GM19035 (cell line): ENCODE results near the gene NAA25.
"Not testable (repeated sequence)": the region's sequence is repeated elsewhere in the genome, so short reads cannot be mapped to it uniquely, and the experiment has no call there.

Experiments
- ATAC-seq: cut with Tn5 transposase; IDR thresholded peaks from one replicate; pipeline ENCODE4 v1.9.1; 2021; ENCODE audit not compliant: unreplicated experiment

The NAA25 gene

DNA sequence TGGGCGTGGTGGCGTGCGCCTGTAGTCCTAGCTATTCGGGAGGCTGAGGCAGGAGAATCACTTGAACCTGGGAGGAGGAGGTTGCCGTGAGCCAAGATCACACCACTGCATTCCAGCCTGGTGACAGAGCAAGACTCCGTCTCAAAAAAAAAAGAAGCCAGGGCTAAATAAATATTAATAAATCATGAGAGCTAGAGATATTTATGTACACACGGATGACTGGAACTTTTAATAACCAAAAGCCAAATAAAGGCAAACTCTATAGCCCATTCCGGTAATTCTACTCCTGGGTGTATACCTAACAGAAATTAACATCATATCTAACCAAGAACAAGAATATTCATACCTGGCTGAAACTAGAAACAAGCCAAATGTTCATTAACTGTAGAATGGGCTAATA lies 9.1 kb upstream of the NAA25 start:
- no peak for ATAC-seq

DNA sequence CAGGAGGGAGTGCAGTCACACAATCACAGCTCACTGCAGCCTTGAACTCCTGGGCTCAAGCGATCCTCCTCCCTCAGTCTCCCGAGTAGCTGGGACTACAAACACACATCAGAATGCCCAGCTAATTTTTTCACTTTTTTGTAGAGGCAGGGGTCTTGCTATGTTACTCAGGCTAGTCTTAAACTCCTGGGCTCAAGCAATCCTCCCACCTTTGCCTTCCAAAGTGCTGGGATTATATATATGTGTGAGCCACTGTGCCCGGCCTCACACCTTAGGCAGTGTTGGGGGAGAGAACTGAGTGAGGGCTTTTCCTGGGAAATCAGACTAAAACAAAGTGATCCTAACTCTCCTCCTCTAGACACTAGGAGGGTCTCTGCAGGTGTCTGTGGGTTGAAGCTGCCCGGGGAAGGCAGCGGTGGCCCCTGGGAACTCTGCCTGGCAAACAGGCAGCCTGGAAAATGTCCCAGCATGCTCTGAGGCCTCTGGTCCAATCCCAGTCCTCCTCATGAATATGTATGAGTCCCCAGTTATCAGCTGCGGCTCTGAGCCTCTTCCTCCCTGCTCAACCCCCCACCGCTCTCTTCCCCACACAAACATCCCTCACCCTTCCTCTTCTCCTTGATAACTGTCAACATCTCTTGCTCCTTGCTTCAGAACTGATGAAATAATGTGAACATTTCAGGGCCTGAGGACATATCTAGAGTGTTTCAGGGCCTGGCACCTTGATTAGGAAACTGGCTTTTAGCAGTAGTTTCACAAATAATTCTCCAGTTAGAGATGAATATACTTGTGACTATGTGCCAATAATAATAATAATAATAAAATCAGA lies 7.9 kb upstream of the NAA25 start:
- ATAC-seq, result no peak

DNA sequence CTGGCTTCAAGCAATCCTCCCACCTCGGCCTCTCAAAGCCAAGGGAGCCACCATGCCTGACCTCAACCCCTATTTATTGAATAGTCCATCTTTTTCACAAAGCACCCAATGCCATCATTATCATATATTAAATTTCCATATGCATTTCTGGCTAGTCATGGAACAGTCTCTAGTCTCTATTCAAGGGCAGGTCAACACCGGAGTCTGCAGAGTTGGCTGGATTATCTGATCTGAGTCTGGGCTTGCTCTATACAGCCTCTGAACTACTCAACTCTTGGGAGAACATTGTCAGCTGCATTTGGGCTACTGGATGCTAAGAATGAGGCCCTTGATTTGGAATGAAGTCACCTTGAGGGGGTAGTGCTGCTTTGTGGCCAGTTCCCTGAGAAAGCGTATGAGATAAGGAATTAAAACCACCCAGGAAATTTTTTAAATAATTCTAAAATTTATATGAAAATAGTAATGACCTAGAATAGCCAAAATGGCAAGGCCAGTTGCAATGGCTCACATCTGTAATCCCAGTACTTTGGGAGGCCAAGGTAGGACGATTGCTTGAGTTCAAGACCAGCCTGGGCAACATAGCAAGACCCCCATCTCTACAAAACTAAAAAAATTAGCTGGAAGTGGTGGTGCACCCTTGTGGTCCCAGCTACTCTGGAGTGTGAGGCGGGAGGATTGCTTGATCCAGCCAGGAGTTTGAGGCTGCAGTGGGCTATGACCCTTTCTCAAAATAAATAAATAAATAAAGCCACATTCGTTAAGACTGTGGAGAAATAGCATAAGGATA lies 6.9 kb upstream of the NAA25 start:
- ATAC-seq, result no peak

DNA sequence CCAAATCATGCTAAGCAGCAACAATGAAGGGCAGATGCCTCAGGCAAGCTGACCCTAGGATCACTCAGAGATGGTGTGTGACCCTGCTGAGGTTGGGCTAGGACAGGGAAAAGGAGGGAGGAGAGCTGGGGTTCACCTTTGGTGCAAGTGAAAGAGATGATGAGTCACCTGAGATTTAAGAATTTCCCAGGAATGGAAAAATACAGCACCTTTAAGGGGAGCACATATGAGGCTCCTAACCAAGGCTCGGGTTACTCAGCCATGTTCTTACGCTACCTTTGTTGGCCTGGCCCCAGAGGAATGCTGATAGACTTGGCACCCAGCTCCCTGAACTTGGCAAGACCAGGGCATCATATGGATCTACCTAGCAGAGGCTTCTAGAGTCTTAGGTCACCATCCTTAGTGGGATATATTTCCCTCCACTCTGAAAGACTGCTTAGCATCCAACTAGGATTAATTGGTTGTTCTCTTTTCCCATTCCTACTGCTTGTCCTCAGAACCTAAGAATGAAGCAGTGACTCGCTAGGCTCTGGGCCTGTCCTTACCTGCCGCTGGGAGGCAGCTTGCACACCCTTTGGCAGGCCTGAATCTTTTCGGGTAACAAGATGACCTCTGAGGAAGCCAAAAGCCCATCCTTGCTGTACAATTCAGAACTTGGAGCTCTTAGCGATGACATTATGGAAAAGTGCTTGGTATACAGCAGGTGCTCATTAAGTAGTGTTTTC lies 4.0 kb upstream of the NAA25 start:
- ATAC-seq, result no peak

- no peak for ATAC-seq
These were observed 3.3 kb upstream of the NAA25 start for GRCh38 chr12:112111931-112112330.

DNA sequence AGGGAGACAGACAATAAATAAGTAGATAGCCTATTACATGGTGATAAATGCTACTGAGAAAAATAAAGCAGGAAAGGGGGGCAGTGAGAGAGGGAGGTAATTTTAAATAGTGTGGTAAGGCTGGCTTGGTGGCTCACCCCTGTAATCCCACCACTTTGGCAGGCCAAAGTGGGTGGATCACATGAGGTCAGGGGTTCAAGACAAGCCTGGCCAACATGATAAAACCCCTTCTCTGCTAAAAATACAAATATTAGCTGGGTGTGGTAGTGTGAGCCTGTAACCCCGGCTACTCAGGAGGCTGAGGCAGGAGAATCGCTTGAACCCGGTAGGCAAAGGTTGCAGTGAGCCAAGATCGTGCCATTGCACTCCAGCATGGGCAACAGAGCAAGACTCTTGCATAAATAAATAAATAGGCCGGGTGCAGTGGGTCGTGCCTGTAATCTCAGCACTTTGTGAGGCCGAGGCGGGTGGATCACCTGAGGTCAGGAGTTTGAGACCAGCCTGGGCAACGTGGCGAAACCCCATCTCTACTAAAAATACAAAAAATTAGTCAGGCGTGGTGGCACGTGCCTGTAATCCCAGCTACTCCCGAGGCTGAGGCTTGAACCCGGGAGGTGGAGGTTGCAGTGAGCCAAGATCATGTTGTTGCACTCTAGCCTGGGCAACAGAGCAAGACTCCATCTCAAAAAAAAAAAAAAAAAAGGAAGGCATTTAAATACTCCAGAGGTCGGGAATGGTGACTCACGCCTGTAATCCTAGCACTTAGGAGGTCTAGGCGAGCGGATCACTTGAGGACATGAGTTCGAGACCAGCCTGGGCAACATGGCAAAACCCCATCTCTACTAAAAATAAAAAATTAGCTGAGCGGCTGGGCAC lies 2.4 kb upstream of the NAA25 start:
- not testable (repeated sequence) for ATAC-seq

DNA sequence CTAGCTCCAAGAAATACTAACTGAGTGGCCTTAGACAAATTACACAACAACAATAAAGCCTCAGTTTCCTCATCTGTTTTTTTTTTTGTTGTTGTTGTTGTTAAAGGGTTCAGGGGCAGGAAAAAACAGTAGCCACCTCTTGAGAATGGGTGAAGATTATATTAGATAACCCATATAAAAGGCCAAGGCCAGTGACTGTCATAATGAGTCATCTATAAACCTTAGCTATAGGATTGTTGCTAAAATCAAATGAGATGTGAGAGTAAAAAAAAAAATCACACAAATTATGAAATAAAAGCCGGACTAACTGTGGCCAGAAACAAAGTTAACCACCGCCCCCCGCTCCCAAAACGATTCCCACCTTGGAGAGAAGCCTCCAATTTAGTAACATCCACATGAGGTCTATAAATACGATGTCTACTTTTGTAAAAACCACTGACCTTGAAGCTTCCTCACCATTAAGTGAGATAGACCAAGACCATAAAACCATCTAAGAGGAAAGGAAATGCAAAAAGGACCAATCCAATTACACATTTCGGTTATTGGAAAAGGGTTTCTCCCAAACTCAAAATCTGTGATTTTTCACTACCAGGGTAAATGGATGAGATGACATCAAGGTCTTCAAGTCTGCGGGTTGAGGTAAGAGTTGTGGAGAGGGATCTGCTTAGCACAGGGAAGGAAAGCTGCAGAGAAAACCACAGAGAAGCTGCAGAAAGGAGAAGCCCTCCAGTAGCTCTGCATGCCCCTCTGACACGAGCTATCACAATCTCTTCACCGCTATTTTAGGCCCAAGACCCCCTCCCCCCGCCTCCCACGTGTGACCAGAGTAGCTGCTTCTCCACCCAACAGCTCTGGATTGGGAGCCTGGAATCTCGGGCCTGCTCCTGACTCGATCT lies 1.0 kb downstream of the NAA25 start:
- no peak for ATAC-seq

GRCh38 chr12:112105891-112106290 lies 2.7 kb downstream of the NAA25 start:
- ATAC-seq, result no peak

GRCh38 chr12:112103758-112104503 lies 4.7 kb downstream of the NAA25 start:
- no peak for ATAC-seq

- ATAC-seq, result not testable (repeated sequence)
These were observed 5.8 kb downstream of the NAA25 start for GRCh38 chr12:112102746-112103145.

DNA sequence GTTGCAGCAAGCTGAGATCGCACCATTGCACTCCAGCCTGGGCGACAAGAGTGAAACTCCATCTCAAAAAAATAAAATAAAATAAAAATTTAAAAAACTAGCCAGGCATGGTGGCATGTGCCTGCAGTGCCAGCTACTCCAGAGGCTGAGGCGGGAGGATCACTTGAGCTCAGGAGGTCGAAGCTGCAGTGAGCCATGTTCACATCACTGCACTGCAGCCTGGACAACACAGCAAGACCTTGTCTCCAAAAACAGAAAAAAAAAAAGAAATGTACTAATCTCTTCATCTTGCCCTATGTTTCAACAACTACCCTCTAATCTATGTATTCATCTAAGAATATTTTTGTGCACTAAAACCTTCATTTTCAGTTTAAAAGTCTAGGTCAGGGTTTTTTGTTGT lies 6.5 kb downstream of the NAA25 start:
- ATAC-seq, result no peak

GRCh38 chr12:112100500-112100899 lies 8.1 kb downstream of the NAA25 start:
- not testable (repeated sequence) for ATAC-seq

DNA sequence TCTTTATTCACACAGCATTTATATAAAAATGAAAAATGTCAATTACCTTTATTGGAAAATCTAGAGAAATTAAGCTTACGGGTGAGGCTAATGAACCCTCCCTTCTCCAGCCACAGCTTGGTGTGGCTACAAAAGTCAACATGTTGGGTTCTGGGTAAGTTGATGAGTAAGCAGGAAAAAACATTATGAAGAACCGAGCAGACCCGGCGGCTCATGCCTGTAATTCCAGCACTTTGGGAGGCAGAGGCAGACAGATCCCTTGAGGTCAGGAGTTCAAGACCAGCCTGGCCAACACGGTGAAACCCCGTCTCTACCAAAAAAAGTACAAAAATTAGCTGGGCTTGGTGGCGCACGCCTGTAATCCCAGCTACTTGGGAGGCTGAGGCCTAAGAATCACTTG lies 10.9 kb downstream of the NAA25 start:
- ATAC-seq, result no peak

DNA sequence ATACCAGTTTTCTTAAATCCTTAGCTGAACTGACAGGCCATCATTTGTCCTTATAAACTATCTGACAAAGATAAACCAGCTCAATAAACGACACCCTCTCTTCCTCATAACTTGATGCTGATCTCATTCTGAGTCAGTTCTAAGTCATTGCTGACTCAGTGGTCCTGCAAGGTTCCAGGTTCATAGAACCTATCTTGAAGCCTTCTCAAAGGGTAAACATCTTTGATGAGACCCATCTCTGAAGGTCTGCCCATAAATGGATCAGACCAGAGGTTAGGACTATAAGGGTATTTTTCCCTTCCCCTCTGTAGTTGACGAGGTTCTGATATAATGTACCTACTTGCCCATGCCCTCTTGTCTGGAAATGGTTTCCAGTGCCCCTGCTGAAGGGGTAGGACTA lies 11.9 kb downstream of the NAA25 start:
- no peak for ATAC-seq

DNA sequence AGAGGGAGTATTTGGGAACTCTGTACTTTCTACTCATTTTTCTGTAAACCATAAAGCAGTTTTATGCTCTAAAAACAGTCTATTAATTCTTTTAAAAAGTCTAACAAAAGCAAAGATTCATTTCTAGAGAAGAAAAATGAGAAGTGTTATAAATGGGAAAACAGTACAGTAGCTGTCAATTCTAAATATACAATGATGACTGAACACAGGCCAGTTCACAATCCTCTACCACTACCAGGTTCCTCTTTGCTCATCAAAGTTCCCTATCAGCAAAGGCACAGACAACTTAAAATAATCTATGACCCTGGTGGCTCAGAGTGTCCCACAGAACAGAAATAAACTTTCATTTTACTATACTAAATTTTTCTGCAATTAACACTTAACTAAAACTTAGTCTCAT lies 12.5 kb downstream of the NAA25 start:
- peak; percentile 82 for ATAC-seq

DNA sequence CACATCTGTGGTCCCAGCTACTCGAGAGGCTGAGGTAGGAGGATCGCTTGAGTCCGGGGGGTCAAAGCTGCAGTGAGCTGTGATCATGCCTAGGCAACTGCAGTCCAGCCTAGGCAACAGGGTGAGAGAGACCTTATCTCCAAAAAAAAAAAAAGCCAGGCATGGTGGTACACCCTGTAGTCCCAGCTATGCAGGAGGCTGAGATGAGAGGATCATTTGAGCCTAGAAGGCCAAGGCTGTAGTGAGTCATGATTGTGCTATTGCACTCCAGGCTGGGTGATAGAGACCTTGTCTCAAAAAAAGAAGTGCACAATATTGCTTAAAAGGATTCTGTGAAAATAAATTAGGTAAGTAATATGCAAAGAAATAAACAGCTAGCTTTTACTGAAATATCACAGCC lies 17.0 kb downstream of the NAA25 start:
- ATAC-seq, result no peak

DNA sequence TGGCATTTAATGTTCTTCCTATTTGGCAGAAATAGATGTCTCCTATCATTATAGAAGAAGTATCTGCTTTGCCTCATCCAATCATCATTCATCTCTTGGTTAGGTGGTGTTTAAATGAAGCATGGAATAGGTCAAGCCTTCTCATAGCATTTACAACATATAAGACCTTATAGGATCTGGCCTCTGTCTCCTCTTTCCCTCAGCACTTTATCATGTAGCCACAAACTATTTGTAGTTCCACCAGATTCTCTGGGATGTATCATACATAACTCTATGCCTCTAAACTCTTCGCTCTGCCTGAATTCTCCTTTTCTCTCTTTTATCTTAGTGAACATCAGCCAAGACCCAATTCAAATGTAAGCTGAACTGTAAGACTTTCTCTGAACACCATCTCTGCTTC lies 20.7 kb downstream of the NAA25 start:
- no peak for ATAC-seq

- ATAC-seq, result no peak
These were observed 21.3 kb downstream of the NAA25 start for GRCh38 chr12:112087055-112087850.
